ENCODE results near the gene CPED1.
A peak's percentile ranks its signal among the peaks of the same experiment; 100 is the strongest.

CPED1 gene

DNA sequence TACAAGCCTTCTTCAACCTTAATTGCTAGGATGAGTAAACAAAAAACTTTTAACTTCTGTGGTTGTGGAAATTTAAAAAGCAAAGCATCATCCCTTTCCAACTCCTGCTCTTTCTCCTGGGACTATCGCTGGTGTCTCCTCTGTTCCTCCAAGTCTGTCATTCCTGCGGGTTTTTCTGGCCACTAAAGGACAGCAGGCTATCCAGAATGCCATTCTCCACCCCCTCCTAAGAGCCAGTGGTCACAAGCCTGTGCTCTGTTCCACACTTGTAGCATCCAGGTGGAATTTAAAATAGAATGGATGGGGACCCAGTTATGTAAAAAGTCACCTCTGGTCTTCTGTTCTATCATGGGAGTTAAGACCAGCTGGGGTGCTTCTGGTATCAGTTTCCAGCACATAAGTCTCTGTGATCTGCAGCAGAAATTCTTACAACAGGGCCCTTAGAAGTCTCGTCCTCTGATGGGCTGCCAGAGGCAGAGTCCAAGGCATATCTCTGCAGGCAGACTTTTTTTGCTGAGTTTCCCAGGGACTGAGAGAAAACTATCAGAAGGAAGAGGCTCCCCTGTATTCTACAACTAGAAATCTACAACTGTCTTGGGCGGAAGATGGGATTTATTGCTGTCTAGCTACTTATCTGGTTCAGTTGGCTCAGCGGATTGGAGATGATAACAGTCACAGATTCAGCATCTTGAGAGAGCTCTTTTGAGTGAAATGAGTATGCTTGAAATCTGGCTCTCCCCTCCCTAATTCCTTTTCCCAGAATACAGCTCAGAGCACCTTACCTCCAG is 335.2 kb downstream of the CPED1 start:
- DNase-seq (ENCODE audit: low read depth): no peak

DNA sequence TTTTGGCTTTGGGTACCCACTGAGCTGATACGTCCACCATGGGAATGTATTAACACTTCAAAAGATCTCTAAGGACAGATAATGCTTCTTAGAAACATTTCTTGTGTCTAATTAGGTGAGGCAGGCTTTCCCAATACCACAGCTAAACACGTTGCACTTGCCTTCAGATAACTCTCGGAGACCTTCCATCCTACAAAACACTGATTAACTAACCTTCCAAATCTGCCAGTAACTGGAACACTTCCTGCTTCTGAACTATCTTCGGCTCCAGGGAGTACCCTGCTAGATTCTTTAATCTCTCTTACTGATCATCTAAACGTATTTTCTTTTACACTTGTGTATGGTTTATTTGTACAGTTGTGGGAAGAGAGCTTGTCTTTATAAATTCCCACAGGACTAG is 339.2 kb downstream of the CPED1 start:
- DNase-seq (ENCODE audit: low read depth): no peak

DNA sequence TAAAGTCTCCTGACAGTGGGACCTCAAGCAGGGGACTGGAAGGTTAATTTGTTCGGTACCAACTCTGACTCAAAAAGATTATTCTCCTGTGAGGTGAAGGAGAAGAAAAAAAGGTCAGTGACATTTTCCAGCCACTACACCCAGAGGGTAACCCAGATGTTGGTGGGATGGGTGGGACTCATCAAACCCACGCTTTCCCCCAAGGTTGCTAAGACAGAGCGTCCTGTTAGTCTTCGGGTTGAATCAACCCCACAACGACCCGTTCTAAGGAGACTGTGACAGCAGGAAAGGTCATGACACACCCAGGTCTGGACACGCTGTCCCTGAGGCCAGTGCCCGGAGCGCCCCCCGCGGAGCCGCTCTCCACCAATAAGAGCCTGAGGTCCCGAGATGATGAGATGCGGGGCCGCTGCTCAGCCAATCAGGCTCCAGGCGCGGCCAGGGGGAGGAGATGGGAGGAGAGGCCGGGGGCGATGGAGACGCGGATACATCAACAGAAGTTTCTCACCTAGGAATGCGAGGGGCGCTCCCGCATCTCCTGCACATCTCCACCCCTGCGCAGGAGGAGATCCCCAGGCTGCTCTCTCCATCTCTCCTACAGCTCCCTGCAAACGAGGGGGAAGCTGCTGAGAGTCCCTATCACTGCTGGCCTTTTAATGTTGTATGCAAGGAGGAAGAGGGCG is 340.1 kb downstream of the CPED1 start, which contains the start of gene WNT16:
TSS of gene WNT16 (plus strand) at position 493 of the 683 bp plus-strand sequence. CDS start 293 bp downstream, outside the sequence.
- no peak for DNase-seq (ENCODE audit: low read depth)

GRCh38 chr7:121329191-121330052 is 340.9 kb downstream of the CPED1 start:
- no peak for DNase-seq (ENCODE audit: low read depth)

- no peak for DNase-seq (ENCODE audit: low read depth)
Measured at GRCh38 chr7:121330053-121330833, 341.7 kb downstream of the CPED1 start.

- DNase-seq (ENCODE audit: low read depth): no peak
Measured at GRCh38 chr7:121331048-121331447, 342.5 kb downstream of the CPED1 start.

DNA sequence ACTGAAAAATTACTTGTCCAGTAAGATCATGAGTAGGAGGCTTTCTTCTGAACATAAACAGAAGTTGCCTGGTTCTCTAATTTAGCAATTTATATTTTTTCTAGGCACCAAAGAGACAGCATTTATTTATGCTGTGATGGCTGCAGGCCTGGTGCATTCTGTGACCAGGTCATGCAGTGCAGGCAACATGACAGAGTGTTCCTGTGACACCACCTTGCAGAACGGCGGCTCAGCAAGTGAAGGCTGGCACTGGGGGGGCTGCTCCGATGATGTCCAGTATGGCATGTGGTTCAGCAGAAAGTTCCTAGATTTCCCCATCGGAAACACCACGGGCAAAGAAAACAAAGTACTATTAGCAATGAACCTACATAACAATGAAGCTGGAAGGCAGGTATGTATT is 343.1 kb downstream of the CPED1 start:
- DNase-seq (ENCODE audit: low read depth): no peak

- no peak for DNase-seq (ENCODE audit: low read depth)
Measured at GRCh38 chr7:121334376-121334775, 345.9 kb downstream of the CPED1 start.

DNA sequence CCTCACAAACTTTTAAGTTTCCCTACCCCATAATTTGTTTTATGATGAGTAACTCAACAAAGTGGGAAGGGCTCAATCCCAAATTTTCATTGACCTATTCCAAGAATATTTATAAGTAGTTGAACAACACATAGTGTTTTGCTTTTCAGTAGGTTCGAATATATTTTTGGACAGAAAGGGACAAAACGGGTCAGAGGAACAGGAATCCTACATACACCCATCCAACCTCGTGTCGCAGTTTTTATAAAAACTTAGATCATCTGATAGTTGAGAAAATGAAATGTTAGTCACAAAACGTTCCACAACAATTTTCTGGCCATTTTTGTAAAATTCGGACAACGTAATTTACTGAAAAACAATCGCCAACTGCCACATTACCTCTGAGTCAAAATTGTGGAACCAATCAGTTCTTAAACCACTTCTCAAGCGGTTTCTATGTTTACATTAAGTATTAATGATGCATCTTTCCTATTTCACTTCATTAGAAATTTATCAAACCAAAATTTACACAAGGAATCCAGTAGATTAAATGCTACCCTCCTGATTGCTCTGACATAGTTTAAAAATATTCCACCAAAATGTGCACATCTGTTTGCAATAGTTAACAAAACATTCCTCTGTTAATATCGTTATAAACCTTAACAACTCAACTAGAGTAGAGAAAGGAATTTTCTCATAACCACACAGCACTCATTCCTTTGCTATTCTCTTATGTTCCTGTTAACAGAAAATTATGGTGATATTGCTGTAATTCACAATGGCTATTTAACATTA is 346.6 kb downstream of the CPED1 start:
- DNase-seq (ENCODE audit: low read depth): no peak

- no peak for DNase-seq (ENCODE audit: low read depth)
Measured at GRCh38 chr7:121336579-121336978, 348.1 kb downstream of the CPED1 start.

GRCh38 chr7:121337398-121337797 is 348.9 kb downstream of the CPED1 start:
- peak; percentile 33 for DNase-seq (ENCODE audit: low read depth)

DNA sequence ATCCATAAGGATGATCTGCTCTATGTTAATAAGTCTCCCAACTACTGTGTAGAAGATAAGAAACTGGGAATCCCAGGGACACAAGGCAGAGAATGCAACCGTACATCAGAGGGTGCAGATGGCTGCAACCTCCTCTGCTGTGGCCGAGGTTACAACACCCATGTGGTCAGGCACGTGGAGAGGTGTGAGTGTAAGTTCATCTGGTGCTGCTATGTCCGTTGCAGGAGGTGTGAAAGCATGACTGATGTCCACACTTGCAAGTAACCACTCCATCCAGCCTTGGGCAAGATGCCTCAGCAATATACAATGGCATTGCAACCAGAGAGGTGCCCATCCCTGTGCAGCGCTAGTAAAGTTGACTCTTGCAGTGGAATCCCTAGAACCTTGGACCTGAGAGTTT is 350.6 kb downstream of the CPED1 start:
- no peak for DNase-seq (ENCODE audit: low read depth)

- no peak for DNase-seq (ENCODE audit: low read depth)
Measured at GRCh38 chr7:121341933-121342332, 353.4 kb downstream of the CPED1 start.

DNA sequence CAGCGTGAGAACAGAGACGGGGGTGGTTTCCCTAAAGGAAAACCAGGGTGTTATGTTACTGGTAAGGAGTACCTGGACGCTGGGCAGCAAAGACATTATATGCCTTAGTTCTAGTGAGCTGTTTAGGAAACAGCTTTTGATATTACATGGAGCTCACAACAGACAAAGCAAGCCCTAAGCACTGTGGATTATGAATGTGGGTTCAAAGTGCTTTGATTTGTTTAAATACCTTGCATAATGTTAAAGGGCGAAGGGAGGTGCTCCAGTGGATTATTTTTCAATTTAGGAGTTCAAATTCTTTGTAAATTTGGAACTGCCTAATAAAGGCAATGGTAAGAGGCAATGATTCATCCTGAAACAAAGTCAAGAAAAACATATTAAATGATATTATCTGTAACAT is 354.1 kb downstream of the CPED1 start:
- DNase-seq (ENCODE audit: low read depth): no peak

DNA sequence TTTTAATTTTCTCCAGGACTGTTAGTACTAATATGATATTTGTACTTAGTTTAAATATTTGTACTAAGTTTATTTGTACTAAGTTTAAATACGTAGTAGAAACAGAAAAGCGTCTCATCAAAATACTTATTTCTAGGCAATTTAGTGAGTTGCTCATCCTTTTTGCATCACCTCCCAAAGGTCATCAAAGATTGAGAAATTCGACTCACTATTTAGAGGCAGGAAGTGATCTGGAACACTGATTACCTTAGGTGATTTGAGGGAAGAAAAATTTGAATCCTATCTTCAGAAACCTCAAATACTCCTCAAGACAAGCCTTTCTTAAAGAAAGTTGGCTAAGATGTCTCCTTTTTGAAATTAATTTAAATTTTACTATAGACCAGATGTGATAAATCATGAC is 354.8 kb downstream of the CPED1 start:
- DNase-seq (ENCODE audit: low read depth): no peak

DNA sequence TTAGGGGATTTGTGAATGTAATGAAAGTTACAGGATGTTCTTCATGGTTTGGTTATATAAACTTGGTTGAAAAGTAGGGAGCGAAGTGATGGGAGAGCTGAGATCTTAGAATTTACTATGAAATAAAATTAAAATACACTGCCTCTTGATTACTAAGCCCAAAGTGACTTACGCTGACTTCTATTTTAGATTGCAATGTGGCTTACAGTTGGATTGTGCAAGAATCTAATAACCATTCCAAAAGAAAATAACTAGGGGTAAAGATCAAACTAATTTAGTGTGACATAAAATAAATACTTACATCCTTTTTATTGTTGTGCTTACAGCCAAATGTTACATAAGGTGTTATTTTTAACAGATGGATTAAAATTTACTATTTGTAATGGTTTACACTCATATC is 355.6 kb downstream of the CPED1 start:
- peak; percentile 46 for DNase-seq (ENCODE audit: low read depth)

DNA sequence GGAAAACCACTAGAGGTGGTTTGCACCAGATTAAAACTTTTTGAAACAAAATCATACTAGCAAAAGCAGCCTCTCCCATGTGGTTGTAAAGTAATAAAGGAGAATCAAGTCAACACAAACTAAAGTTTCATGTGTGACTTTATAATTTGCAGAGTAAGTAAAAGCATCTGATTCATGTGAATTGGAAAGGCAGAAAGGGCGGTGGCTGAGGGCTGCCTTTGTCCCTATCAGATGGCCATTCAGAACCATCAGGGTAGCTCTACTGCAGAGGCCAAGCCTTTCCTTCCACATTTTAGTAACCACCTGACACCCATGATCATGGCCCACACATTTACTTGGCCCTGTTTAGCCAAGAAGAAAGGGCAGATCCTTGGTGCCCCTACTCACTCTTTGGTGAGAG is 356.0 kb downstream of the CPED1 start:
- DNase-seq (ENCODE audit: low read depth): no peak
